ENCODE measurements around the gene PRPF6. TPM values are rescaled to one million over a fixed set of nuclear protein-coding genes. Genes with fewer than 3 reads are reported as not detected.

Gene PRPF6
- total and polyA plus RNA-seq, 2 experiments from 2014 or later: 47.1 to 54.8 TPM

- H3K36me3 ChIP-seq (ENCODE audit: low read depth): no peaks in the 10 kb centered on the region
- H3K27ac ChIP-seq: no peak overlapping the region
- H3K79me2 ChIP-seq (ENCODE audit: insufficient read depth): 0 out of 2 replicates have a peak, but pooled peaks cover 8% of the 10 kb centered on the region
- no peaks in the 10 kb centered on the region for H3K9me3 ChIP-seq (ENCODE audit: low read depth)
- peaks cover 22% of the 10 kb centered on the region for H3K4me1 ChIP-seq (ENCODE audit: insufficient read depth)
- H3F3A ChIP-seq (ENCODE audit: insufficient read depth): 0 out of 2 replicates have a peak, but pooled peaks cover 3% of the 10 kb centered on the region
- no peak for DNase-seq
- H3K4me3 ChIP-seq: no peak overlapping the region
- H3K9me2 ChIP-seq (ENCODE audit: insufficient read depth): no peaks in the 10 kb centered on the region
- H3K4me2 ChIP-seq (ENCODE audit: unreplicated experiment): no peak overlapping the region
- H2AFZ ChIP-seq: no peak overlapping the region
- TF ChIP-seq EZH2 (IDR thresholded peaks at IDR 0.05; ENCODE audit: insufficient read depth, poor library complexity, severe bottlenecking) (no peak), EZH2phosphoT487 (IDR thresholded peaks at IDR 0.05; ENCODE audit: insufficient read depth, low read depth) (no peak)
- H3K27me3 ChIP-seq (replicated peaks; ENCODE audit: insufficient read depth): no peaks in the 10 kb centered on the region
- in situ Hi-C loops (cut with MboI): no loop called here
- no peak overlapping the region for H3K9ac ChIP-seq
- no peaks in the 10 kb centered on the region for H4K20me1 ChIP-seq (ENCODE audit: insufficient read depth)
- WGBS, 2 experiments (ENCODE audit: low coverage in 1 of 2, low lambda C conversion rate in 2 of 2, missing lambda C conversion rate in 2 of 2): 61 to 72% methylated on average over 9 to 11 of the region's 12 CpGs
These were observed 86.9 kb downstream of the PRPF6 start for GRCh38 chr20:64067733-64068307.

GRCh38 chr20:64068386-64069208, 87.7 kb downstream of the PRPF6 start:
- Histone ChIP-seq H3K9me3 (ENCODE audit: low read depth) (no peaks in the 10 kb centered on the region), H3K4me3 (no peak overlapping the region), H2AFZ (no peak overlapping the region), H3K4me2 (ENCODE audit: unreplicated experiment) (no peak overlapping the region), H3K36me3 (ENCODE audit: low read depth) (no peaks in the 10 kb centered on the region), H3K4me1 (ENCODE audit: insufficient read depth) (peaks cover 22% of the 10 kb centered on the region), H4K20me1 (ENCODE audit: insufficient read depth) (no peaks in the 10 kb centered on the region), H3K9ac (no peak overlapping the region), H3K27me3 (replicated peaks; ENCODE audit: insufficient read depth) (no peaks in the 10 kb centered on the region), H3K9me2 (ENCODE audit: insufficient read depth) (no peaks in the 10 kb centered on the region), H3F3A (ENCODE audit: insufficient read depth) (0 out of 2 replicates have a peak, but pooled peaks cover 3% of the 10 kb centered on the region), H3K27ac (no peak overlapping the region), H3K79me2 (ENCODE audit: insufficient read depth) (0 out of 2 replicates have a peak, but pooled peaks cover 5% of the 10 kb centered on the region)
- in situ Hi-C loops (cut with MboI): no loop called here
- no peak for DNase-seq
- WGBS, 2 experiments (ENCODE audit: low coverage in 1 of 2, low lambda C conversion rate in 2 of 2, missing lambda C conversion rate in 2 of 2): 64 to 66% methylated on average over 12 of the region's 12 CpGs
- no peak for TF ChIP-seq EZH2 (IDR thresholded peaks at IDR 0.05; ENCODE audit: insufficient read depth, poor library complexity, severe bottlenecking)
- TF ChIP-seq EZH2phosphoT487 (IDR thresholded peaks at IDR 0.05; ENCODE audit: insufficient read depth, low read depth): no peak

- no peaks in the 10 kb centered on the region for H3K9me3 ChIP-seq (ENCODE audit: low read depth)
- H3K4me1 ChIP-seq (ENCODE audit: insufficient read depth): peaks cover 18% of the 10 kb centered on the region
- no peak overlapping the region for H2AFZ ChIP-seq
- no peak overlapping the region for H3K27ac ChIP-seq
- no peaks in the 10 kb centered on the region for H3K27me3 ChIP-seq (replicated peaks; ENCODE audit: insufficient read depth)
- H3F3A ChIP-seq (ENCODE audit: insufficient read depth): no peaks in the 10 kb centered on the region
- DNase-seq: no peak
- no peaks in the 10 kb centered on the region for H4K20me1 ChIP-seq (ENCODE audit: insufficient read depth)
- H3K4me3 ChIP-seq: no peak overlapping the region
- in situ Hi-C loops (cut with MboI): no loop called here
- TF ChIP-seq EZH2 (IDR thresholded peaks at IDR 0.05; ENCODE audit: insufficient read depth, poor library complexity, severe bottlenecking) (no peak), EZH2phosphoT487 (IDR thresholded peaks at IDR 0.05; ENCODE audit: insufficient read depth, low read depth) (no peak)
- H3K79me2 ChIP-seq (ENCODE audit: insufficient read depth): no peaks in the 10 kb centered on the region
- H3K9me2 ChIP-seq (ENCODE audit: insufficient read depth): no peaks in the 10 kb centered on the region
- H3K4me2 ChIP-seq (ENCODE audit: unreplicated experiment): no peak overlapping the region
- 86 to 89% methylated on average over 19 of the region's 20 CpGs for WGBS, 2 experiments (ENCODE audit: low coverage in 1 of 2, low lambda C conversion rate in 2 of 2, missing lambda C conversion rate in 2 of 2)
- no peak overlapping the region for H3K9ac ChIP-seq
- H3K36me3 ChIP-seq (ENCODE audit: low read depth): no peaks in the 10 kb centered on the region
These were observed 88.3 kb downstream of the PRPF6 start for GRCh38 chr20:64069209-64069613.

GRCh38 chr20:64069614-64070243, 88.8 kb downstream of the PRPF6 start:
- in situ Hi-C loops (cut with MboI): no loop called here
- Histone ChIP-seq H2AFZ (no peak overlapping the region), H3K9me3 (ENCODE audit: low read depth) (no peaks in the 10 kb centered on the region), H3K9me2 (ENCODE audit: insufficient read depth) (no peaks in the 10 kb centered on the region), H3F3A (ENCODE audit: insufficient read depth) (no peaks in the 10 kb centered on the region), H3K9ac (no peak overlapping the region), H3K27me3 (replicated peaks; ENCODE audit: insufficient read depth) (no peaks in the 10 kb centered on the region), H3K4me1 (ENCODE audit: insufficient read depth) (peaks cover 13% of the 10 kb centered on the region), H3K27ac (no peak overlapping the region), H4K20me1 (ENCODE audit: insufficient read depth) (no peaks in the 10 kb centered on the region), H3K36me3 (ENCODE audit: low read depth) (no peaks in the 10 kb centered on the region), H3K4me2 (ENCODE audit: unreplicated experiment) (no peak overlapping the region), H3K4me3 (no peak overlapping the region), H3K79me2 (ENCODE audit: insufficient read depth) (no peaks in the 10 kb centered on the region)
- 56 to 62% methylated on average over 12 to 14 of the region's 14 CpGs for WGBS, 2 experiments (ENCODE audit: low coverage in 1 of 2, low lambda C conversion rate in 2 of 2, missing lambda C conversion rate in 2 of 2)
- no peak for TF ChIP-seq EZH2phosphoT487 (IDR thresholded peaks at IDR 0.05; ENCODE audit: insufficient read depth, low read depth)
- TF ChIP-seq EZH2 (IDR thresholded peaks at IDR 0.05; ENCODE audit: insufficient read depth, poor library complexity, severe bottlenecking): no peak
- peak; percentile 41 for DNase-seq
